Pancreas (tissue), 10 donors: ENCODE results near the gene COX6A1. TPM values are rescaled to one million over a fixed set of nuclear protein-coding genes. Genes with fewer than 3 reads are reported as not detected.
A peak's percentile ranks its signal among the peaks of the same experiment; 100 is the strongest.
"Not testable (repeated sequence)": the region's sequence is repeated elsewhere in the genome, so short reads cannot be mapped to it uniquely, and the experiment has no call there.

Experiments
- ATAC-seq, 4 donors: fragments of 200-7000 bp; cut with Tn5 transposase; one replicate each; pipeline versions ENCODE4 v1.8.0 to v1.9.1; 2020; ENCODE audit warnings: mild to moderate bottlenecking in 4 of 4, moderate library complexity in 4 of 4
- DNase-seq, 6 donors: peaks; one replicate each; pipeline ENCODE4 v3.0.0-alpha.2; 2020
- FAIRE-seq: peaks from 2 replicates; lab custom pipeline; 2012; peaks lifted over from hg19 to GRCh38; lab: Jason Lieb, UNC
- H3K27ac ChIP-seq, 4 donors: fragments of 200-600 bp; sonication (generic); 1 replicate in 3 of 4; 2 replicates in 1 of 4; pipeline versions ENCODE4 v1.5.0 to v1.8.0; 2020
- H3K27me3 ChIP-seq, 4 donors: fragments of 200-600 bp; one replicate each; pipeline ENCODE4 v1.8.0; 2021
- H3K36me3 ChIP-seq, 3 donors: fragments of 200-600 bp; sonication (generic) in 1 of 3; one replicate each; pipeline versions ENCODE4 v1.5.0 to v1.8.0; 2020 to 2021
- H3K4me1 ChIP-seq, 3 donors: fragments of 200-600 bp; one replicate each; pipeline ENCODE4 v1.8.0; 2021
- H3K4me3 ChIP-seq, 4 donors: fragments of 200-600 bp; sonication (generic) in 2 of 4; one replicate each; pipeline versions ENCODE4 v1.5.0 to v1.8.0; 2020 to 2021
- H3K9me3 ChIP-seq, 4 donors: fragments of 200-600 bp; one replicate each; pipeline ENCODE4 v1.8.0; 2021
- CTCF ChIP-seq, 4 donors: fragments of 200-600 bp; sonication (generic) in 3 of 4; IDR thresholded peaks; one replicate each; pipeline versions ENCODE4 v1.5.0 to v1.8.0; 2021; ENCODE audit warnings: antibody characterized with exemption in 4 of 4
- WGBS, 2 donors: extraction: QIAGEN DNeasy Blood & Tissue Kit; methylation state at CpG; one replicate each; pipeline ENCODE4 v1.1.7; 2013; 5-methylcytosine and 5-hydroxymethylcytosine counted together
- intact Hi-C, 3 donors: fragments of 100-400 bp; cut with DNase I; formaldehyde crosslinking; loops; one replicate each; pipeline versions ENCODE4 v1.11.1 to v1.14.2; 2022
- polyA plus RNA-seq, 2 donors: library from polyadenylated mRNA; stranded (reverse); fragments of 200-250 nt; gene quantifications; one replicate each; pipeline ENCODE4 v1.2.3, GENCODE V29; 2013
- total RNA-seq, 6 donors: library from RNA; stranded (reverse); fragmentation: NEBNext Ultra II Directional in 4 of 6; extraction: Animal tissue kit (Norgen Biotek cat#: 25700) in 4 of 6; gene quantifications; one replicate each; pipeline versions ENCODE4 v1.2.1 to v1.2.4, GENCODE V29; 2021 to 2023
- donor health status: healthy with polysubstance abuse.
- donor health status: DM: no; HTN: no; CAD: no; lungs with moderate emphysema.
- donor health status: DM: no; HTN: no; CAD: no.
- donor health status: control.
- donor health status: control.
- donor health status: Bipolar disorder and iron deficiency.
- donor health status: DM: yes; HTN: yes; CAD: no.
- donor health status: DM: no; HTN: no; CAD: no.
- donor health status: DM: no; HTN: no; CAD: no.
- donor health status: DM: yes; HTN: yes; CAD: no.

Gene COX6A1
- total and polyA plus RNA-seq, 8 donors = 118 to 324 (median 144) TPM

- ATAC-seq = peak in 3 of 4 donors; percentile 6 to 16 (median 11)
- peaks cover 0 to 27% (median 5%) of the 10 kb centered on the region in 3 donors for H3K36me3 ChIP-seq
- peak overlapping the region; percentile 9 to 72 (median 58) for H3K27ac ChIP-seq
- no peaks in the 10 kb centered on the region for H3K9me3 ChIP-seq
- TF ChIP-seq CTCF (IDR thresholded peaks at IDR 0.05) = no peak
- peak overlapping the region; percentile 42 to 90 (median 66) for H3K4me3 ChIP-seq
- intact Hi-C loops = no loop called here
- no peak for FAIRE-seq
- DNase-seq = no peak
- peaks cover 10 to 11% (median 10%) of the 10 kb centered on the region in 3 donors for H3K4me1 ChIP-seq
- no peaks in the 10 kb centered on the region for H3K27me3 ChIP-seq
- 17 to 19% methylated on average over 17 of the region's 17 CpGs for WGBS, 2 donors
Measured at GRCh38 chr12:120438495-120439198, 734 bp downstream of the COX6A1 start.

- H3K36me3 ChIP-seq = peaks cover 0 to 33% (median 5%) of the 10 kb centered on the region in 3 donors
- no peak for FAIRE-seq
- no peak overlapping the region for H3K27ac ChIP-seq
- DNase-seq = peak in 5 of 6 donors; percentile 57 to 64 (median 62)
- peak; percentile 40 to 59 (median 53) for TF ChIP-seq CTCF (IDR thresholded peaks at IDR 0.05)
- H3K4me1 ChIP-seq = peaks cover 10 to 15% (median 13%) of the 10 kb centered on the region in 3 donors
- H3K4me3 ChIP-seq = peak overlapping the region in 2 of 4 donors; percentile 50 to 82
- ATAC-seq = peak; percentile 40 to 69 (median 59)
- intact Hi-C loops = no loop called here
- 8 to 12% methylated on average over 6 of the region's 6 CpGs for WGBS, 2 donors
- no peaks in the 10 kb centered on the region for H3K9me3 ChIP-seq
- no peaks in the 10 kb centered on the region for H3K27me3 ChIP-seq
Measured at GRCh38 chr12:120439646-120440247, 1.8 kb downstream of the COX6A1 start.

- 43 to 49% methylated on average over 2 of the region's 2 CpGs for WGBS, 2 donors
- Histone ChIP-seq H3K9me3 (no peaks in the 10 kb centered on the region), H3K27ac (no peak overlapping the region), H3K4me1 (peaks cover 6 to 27% (median 11%) of the 10 kb centered on the region in 3 donors), H3K4me3 (no peak overlapping the region), H3K27me3 (no peaks in the 10 kb centered on the region), H3K36me3 (peaks cover 0 to 37% (median 5%) of the 10 kb centered on the region in 3 donors)
- ATAC-seq = no peak
- DNase-seq = no peak
- no peak for TF ChIP-seq CTCF (IDR thresholded peaks at IDR 0.05)
- intact Hi-C loops = no loop called here
- no peak for FAIRE-seq
Measured at GRCh38 chr12:120444676-120445075, 6.8 kb downstream of the COX6A1 start.

GRCh38 chr12:120445911-120446843 is 8.3 kb downstream of the COX6A1 start, which contains the start of the genes GATC and TRIAP1:
Gene GATC (plus strand): TSS chr12:120446444. CDS start chr12:120446481, 37 bp downstream.
Gene TRIAP1 (minus strand): TSS chr12:120446384. CDS start chr12:120446372, 12 bp downstream.
- Histone ChIP-seq H3K4me1 (peaks cover 6 to 22% (median 11%) of the 10 kb centered on the region in 3 donors), H3K4me3 (peak within 1 kb of the TSS; percentile 70 to 97 (median 85)), H3K9me3 (no peaks in the 10 kb centered on the region), H3K27me3 (no peaks in the 10 kb centered on the region), H3K27ac (peak within 1 kb of the TSS; percentile 89 to 94 (median 92)), H3K36me3 (peaks cover 0 to 29% (median 0%) of the 10 kb centered on the region in 3 donors)
- intact Hi-C loops = no loop called here
- 0% methylated on average over 73 of the region's 73 CpGs for WGBS, 2 donors
- DNase-seq (peak; percentile 81 to 95 (median 84)), FAIRE-seq (no peak), ATAC-seq (peak; percentile 93 to 98 (median 96))
- TF ChIP-seq CTCF (IDR thresholded peaks at IDR 0.05) = no peak

GRCh38 chr12:120446844-120447178 is 8.9 kb downstream of the COX6A1 start:
- H3K4me3 ChIP-seq = peak overlapping the region; percentile 70 to 97 (median 85)
- H3K27me3 ChIP-seq, intact Hi-C loops, H3K9me3 ChIP-seq, ATAC-seq, DNase-seq, FAIRE-seq: not testable (repeated sequence)
- peaks cover 6 to 22% (median 11%) of the 10 kb centered on the region in 3 donors for H3K4me1 ChIP-seq
- WGBS, 2 donors = 2% methylated on average over 17 of the region's 17 CpGs
- peaks cover 0 to 25% (median 0%) of the 10 kb centered on the region in 3 donors for H3K36me3 ChIP-seq
- peak overlapping the region; percentile 89 to 94 (median 92) for H3K27ac ChIP-seq
